ENCODE results near the gene BLNK. TPM values are rescaled to one million over a fixed set of nuclear protein-coding genes. Genes with fewer than 3 reads are reported as not detected.

BLNK gene
- total and polyA plus RNA-seq, 11 donors = 0.25 to 11.1 (median 0.89) TPM; not detected in 1

- H3K27ac ChIP-seq = peak overlapping the region in 2 of 12 donors; percentile 17 to 73
- ATAC-seq = peak; percentile 71 to 86 (median 80)
Measured at GRCh38 chr10:96260014-96260413, 11.4 kb downstream of the BLNK start.

GRCh38 chr10:96259150-96259549 is 12.2 kb downstream of the BLNK start:
- TF ChIP-seq CTCF (IDR thresholded peaks at IDR 0.05) (no peak), POLR2A (IDR thresholded peaks at IDR 0.05) (no peak)
- H3K9me3 ChIP-seq = no peaks in the 10 kb centered on the region
- intact Hi-C loops (cut with DNase I) = no loop called here
- 73 to 82% (median 77%) methylated on average over 6 of the region's 6 CpGs for WGBS, 4 donors
- H3K4me3 ChIP-seq = no peak overlapping the region
- H3K36me3 ChIP-seq = no peaks in the 10 kb centered on the region
- peaks cover 0 to 31% (median 4%) of the 10 kb centered on the region in 12 donors for H3K4me1 ChIP-seq
- ATAC-seq (peak in 1 of 4 donors; percentile 44), DNase-seq (no peak)
- peak overlapping the region in 1 of 12 donors; percentile 73 for H3K27ac ChIP-seq
- H3K27me3 ChIP-seq = peaks cover 0 to 3% (median 0%) of the 10 kb centered on the region in 9 donors

More at GRCh38 chr10:96260014-96260413, 11.4 kb downstream of the BLNK start:
- Histone ChIP-seq H3K36me3 (no peaks in the 10 kb centered on the region), H3K27me3 (peaks cover 0 to 9% (median 0%) of the 10 kb centered on the region in 9 donors), H3K4me3 (no peak overlapping the region), H3K4me1 (peaks cover 0 to 31% (median 4%) of the 10 kb centered on the region in 12 donors), H3K9me3 (no peaks in the 10 kb centered on the region)
- intact Hi-C loops (cut with DNase I) = no loop called here
- TF ChIP-seq CTCF (IDR thresholded peaks at IDR 0.05) (no peak), POLR2A (IDR thresholded peaks at IDR 0.05) (no peak)
- 23 to 39% (median 35%) methylated on average over 3 of the region's 3 CpGs for WGBS, 4 donors
- DNase-seq = peak in 1 of 5 donors; percentile 43

- H3K4me3 ChIP-seq = no peak overlapping the region
- DNase-seq (peak in 4 of 5 donors; percentile 42 to 48 (median 44)), ATAC-seq (peak; percentile 57 to 88 (median 84))
- intact Hi-C loops (cut with DNase I) = no loop called here
- H3K9me3 ChIP-seq = no peaks in the 10 kb centered on the region
- WGBS, 4 donors = 3 to 18% (median 14%) methylated on average over 4 of the region's 4 CpGs
- TF ChIP-seq CTCF (IDR thresholded peaks at IDR 0.05) = no peak
- TF ChIP-seq POLR2A (IDR thresholded peaks at IDR 0.05) = no peak
- peak overlapping the region in 1 of 12 donors; percentile 73 for H3K27ac ChIP-seq
- H3K4me1 ChIP-seq = peaks cover 0 to 31% (median 4%) of the 10 kb centered on the region in 12 donors
- H3K27me3 ChIP-seq = no peaks in the 10 kb centered on the region
- H3K36me3 ChIP-seq = no peaks in the 10 kb centered on the region
Measured at GRCh38 chr10:96257944-96258343, 13.4 kb downstream of the BLNK start.

- H3K4me1 ChIP-seq = peaks cover 0 to 29% (median 4%) of the 10 kb centered on the region in 12 donors
- no peak for ATAC-seq
- H3K9me3 ChIP-seq = no peaks in the 10 kb centered on the region
- no peak for DNase-seq
- H3K27me3 ChIP-seq = no peaks in the 10 kb centered on the region
- H3K27ac ChIP-seq = no peak overlapping the region
- no peak overlapping the region for H3K4me3 ChIP-seq
- TF ChIP-seq POLR2A (IDR thresholded peaks at IDR 0.05) = no peak
- no peak for TF ChIP-seq CTCF (IDR thresholded peaks at IDR 0.05)
- 64 to 79% (median 73%) methylated on average over 6 of the region's 6 CpGs for WGBS, 4 donors
- intact Hi-C loops (cut with DNase I) = no loop called here
- H3K36me3 ChIP-seq = no peaks in the 10 kb centered on the region
Measured at GRCh38 chr10:96255549-96256333, 15.6 kb downstream of the BLNK start.
